Neural cell (in vitro differentiated cells): ENCODE results near the gene PACRGL. TPM values are rescaled to one million over a fixed set of nuclear protein-coding genes. Genes with fewer than 3 reads are reported as not detected.

Experiments used
- H2AFZ ChIP-seq: fragments of 200-600, 300-800 bp; sonication (generic), shearing (Covaris generic); 2 replicates; pipeline ENCODE4 v1.6.0; 2014; ENCODE audit warnings: low read depth, mild to moderate bottlenecking, antibody characterized with exemption, low read length, moderate library complexity
- H3F3A ChIP-seq: fragments of 200-600 bp; shearing (Covaris generic); 2 replicates; pipeline ENCODE4 v1.6.1; 2016; ENCODE audit warnings: mild to moderate bottlenecking, moderate library complexity, mixed read lengths, antibody characterized with exemption, low read length; ENCODE audit not compliant: insufficient read depth, poor library complexity, severe bottlenecking
- H3K27ac ChIP-seq: fragments of 200-600, 300-800 bp; sonication (generic), shearing (Covaris generic); 2 replicates; pipeline ENCODE4 v1.5.1; 2014; ENCODE audit warnings: mild to moderate bottlenecking, low read length, moderate library complexity
- H3K27me3 ChIP-seq: fragments of 300-800, 200-600 bp; sonication (generic), shearing (Covaris generic); 2 replicates; pipeline ENCODE4 v1.6.0; 2014; ENCODE audit warnings: mild to moderate bottlenecking, low read depth, low read length, moderate library complexity; ENCODE audit not compliant: insufficient read depth
- H3K36me3 ChIP-seq: fragments of 300-800, 200-600 bp; sonication (generic), shearing (Covaris generic); 2 replicates; pipeline ENCODE4 v1.5.1; 2014; ENCODE audit warnings: mild to moderate bottlenecking, antibody characterized with exemption, low read length, moderate library complexity; ENCODE audit not compliant: insufficient read depth
- H3K4me2 ChIP-seq: fragments of 300-800, 200-600 bp; sonication (generic), shearing (Covaris generic); 2 replicates; pipeline ENCODE4 v1.6.0; 2014; ENCODE audit warnings: mild to moderate bottlenecking, low read length
- H3K4me3 ChIP-seq: fragments of 300-800, 200-600 bp; sonication (generic), shearing (Covaris generic); 2 replicates; pipeline ENCODE4 v1.5.1; 2014; ENCODE audit warnings: mild to moderate bottlenecking, low read length, moderate library complexity
- H3K79me2 ChIP-seq: fragments of 200-600 bp; shearing (Covaris generic); replicated peaks from 2 replicates; pipeline ENCODE4 v1.6.0; 2014; ENCODE audit warnings: mild to moderate bottlenecking, low read length, moderate library complexity; ENCODE audit not compliant: insufficient read depth
- H3K9ac ChIP-seq: fragments of 300-800, 200-600 bp; sonication (generic), shearing (Covaris generic); 2 replicates; pipeline ENCODE4 v1.6.1; 2016; ENCODE audit warnings: mild to moderate bottlenecking, low read length, mixed read lengths
- H3K9me2 ChIP-seq: fragments of 200-600 bp; shearing (Covaris generic); 2 replicates; pipeline ENCODE4 v1.6.1; 2016; ENCODE audit warnings: mild to moderate bottlenecking, low read length, mixed read lengths; ENCODE audit not compliant: insufficient read depth
- H3K9me3 ChIP-seq: fragments of 200-600, 300-800 bp; sonication (generic), shearing (Covaris generic); 2 replicates; pipeline ENCODE4 v1.6.1; 2016; ENCODE audit warnings: mild to moderate bottlenecking, mixed run types, low read length, moderate library complexity, mixed read lengths
- H4K20me1 ChIP-seq: fragments of 200-600 bp; shearing (Covaris generic); 2 replicates; pipeline ENCODE4 v1.6.1; 2016; ENCODE audit warnings: mild to moderate bottlenecking, mixed run types; ENCODE audit not compliant: insufficient read depth
- CTCF ChIP-seq: fragments of 450-650 bp; IDR thresholded peaks from 2 replicates; pipeline ENCODE4 v1.5.1; 2014; ENCODE audit warnings: antibody characterized with exemption, mild to moderate bottlenecking, moderate library complexity; ENCODE audit not compliant: poor library complexity, severe bottlenecking
- EP300 ChIP-seq: fragments of 450-650 bp; conservative IDR thresholded peaks from 2 replicates; pipeline ENCODE4 v1.6.1; 2014; ENCODE audit warnings: antibody characterized with exemption, mild to moderate bottlenecking, moderate library complexity; ENCODE audit not compliant: poor library complexity, severe bottlenecking
- EZH2 ChIP-seq: fragments of 200-600, 300-800 bp; shearing (Covaris generic), sonication (generic); IDR thresholded peaks from 2 replicates; pipeline ENCODE4 v1.6.1; 2014; ENCODE audit warnings: antibody characterized with exemption, low read length, borderline replicate concordance, mild to moderate bottlenecking; ENCODE audit not compliant: insufficient read depth, poor library complexity, severe bottlenecking
- MXI1 ChIP-seq: fragments of 450-650 bp; conservative IDR thresholded peaks from 2 replicates; pipeline ENCODE4 v1.6.1; 2014; ENCODE audit warnings: antibody characterized with exemption, mild to moderate bottlenecking; ENCODE audit not compliant: poor library complexity, severe bottlenecking
- POLR2AphosphoS5 ChIP-seq: IDR thresholded peaks from 2 replicates; pipeline ENCODE4 v1.6.1; 2012
- RAD21 ChIP-seq: fragments of 450-650 bp; conservative IDR thresholded peaks from 2 replicates; pipeline ENCODE4 v1.6.1; 2014; ENCODE audit warnings: antibody characterized with exemption, mild to moderate bottlenecking, moderate library complexity
- REST ChIP-seq: IDR thresholded peaks from 2 replicates; pipeline ENCODE4 v1.6.1; 2012; ENCODE audit warnings: borderline replicate concordance
- SMC3 ChIP-seq: fragments of 450-650 bp; conservative IDR thresholded peaks from 2 replicates; pipeline ENCODE4 v1.6.1; 2014; ENCODE audit warnings: antibody characterized with exemption, mild to moderate bottlenecking, moderate library complexity; ENCODE audit not compliant: poor library complexity
- TAF1 ChIP-seq: IDR thresholded peaks from 2 replicates; pipeline ENCODE4 v1.6.1; 2012; ENCODE audit warnings: low read depth
- polyA plus RNA-seq: library from polyadenylated mRNA; depleted of rRNA; stranded (reverse); fragments of >200 nt; gene quantifications from 2 replicates; pipeline ENCODE4 v1.2.3, GENCODE V29; 2014

Gene PACRGL
- polyA plus RNA-seq, 1 donor from 2014 or later = 41.9 TPM

DNA sequence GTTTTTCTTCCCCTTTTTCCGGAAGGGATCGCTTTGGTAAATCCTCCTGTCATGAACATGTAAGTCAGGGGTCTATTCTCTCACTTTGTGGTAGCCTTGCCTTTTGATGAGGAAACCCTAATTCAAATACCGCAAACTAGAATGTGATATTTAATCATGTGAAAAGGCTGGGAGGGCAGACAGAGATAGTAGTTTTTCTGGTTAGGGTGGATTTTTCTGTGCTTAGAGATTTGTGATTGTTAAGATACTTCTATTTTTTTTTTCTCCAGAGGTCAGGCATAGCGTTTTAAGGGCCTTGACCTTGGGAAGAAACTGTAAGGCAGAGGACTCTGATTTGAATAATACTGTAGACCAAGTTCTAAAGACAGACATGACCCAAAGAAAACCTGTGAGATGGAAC, 41.8 kb upstream of the PACRGL start:
- Histone ChIP-seq H3F3A (no peaks in the 10 kb centered on the region), H3K4me2 (no peak overlapping the region), H3K9me2 (no peaks in the 10 kb centered on the region), H3K9ac (no peak overlapping the region), H3K27me3 (no peaks in the 10 kb centered on the region), H3K9me3 (no peaks in the 10 kb centered on the region), H3K27ac (no peak overlapping the region), H3K36me3 (no peaks in the 10 kb centered on the region), H4K20me1 (no peaks in the 10 kb centered on the region), H2AFZ (no peak overlapping the region), H3K4me3 (no peak overlapping the region), H3K79me2 (no peaks in the 10 kb centered on the region)
- TF ChIP-seq TAF1 (no peak), RAD21 (no peak), EP300 (no peak), REST (no peak), SMC3 (no peak), CTCF (no peak), POLR2AphosphoS5 (no peak), EZH2 (no peak), MXI1 (no peak)

- Histone ChIP-seq H4K20me1 (no peaks in the 10 kb centered on the region), H3K27me3 (no peaks in the 10 kb centered on the region), H3K4me3 (no peak overlapping the region), H3K9ac (no peak overlapping the region), H2AFZ (no peak overlapping the region), H3K9me2 (no peaks in the 10 kb centered on the region), H3K79me2 (no peaks in the 10 kb centered on the region), H3K27ac (no peak overlapping the region), H3K9me3 (no peaks in the 10 kb centered on the region), H3F3A (no peaks in the 10 kb centered on the region), H3K36me3 (no peaks in the 10 kb centered on the region), H3K4me2 (no peak overlapping the region)
- no peak for TF ChIP-seq MXI1
- TF ChIP-seq CTCF = no peak
These were observed 37.4 kb upstream of the PACRGL start for GRCh38 chr4:20662851-20663250.
